Measurements from ENCODE around the gene GSAP. TPM values are rescaled to one million over a fixed set of nuclear protein-coding genes. Genes with fewer than 3 reads are reported as not detected.
"Not testable (repeated sequence)": the region's sequence is repeated elsewhere in the genome, so short reads cannot be mapped to it uniquely, and the experiment has no call there.

The GSAP gene
- total RNA-seq, 1 experiment from 2014 or later = 0.85 TPM

DNA sequence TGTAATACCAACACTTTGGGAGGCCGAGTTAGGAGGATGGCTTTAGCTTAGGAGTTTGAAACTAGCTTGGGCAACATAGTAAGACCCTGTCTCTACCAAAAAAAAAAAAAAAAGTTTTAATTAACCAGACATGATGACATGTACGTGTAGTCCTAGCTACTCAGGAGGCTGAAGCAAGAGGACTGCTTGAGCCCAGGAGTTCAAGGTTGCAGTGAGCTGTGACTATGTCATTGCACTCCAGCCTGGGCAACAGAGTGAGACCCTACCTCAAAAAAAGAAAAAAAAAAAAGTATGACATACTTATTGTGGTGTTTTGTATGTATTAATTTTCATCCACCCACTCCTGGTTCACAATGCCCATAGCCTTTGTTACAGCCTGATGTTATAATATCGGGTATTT is 69.7 kb downstream of the GSAP start:
- Histone ChIP-seq H3K27ac (ENCODE audit: low read length) (no peak overlapping the region), H3K9me3 (ENCODE audit: control insufficient read depth, insufficient read depth, low read depth, low read length) (no peaks in the 10 kb centered on the region), H3K4me1 (ENCODE audit: control insufficient read depth, insufficient read depth, low read length) (no peaks in the 10 kb centered on the region), H3K4me3 (ENCODE audit: low read depth in 2 of 2, low read length in 2 of 2) (no peak overlapping the region), H3K36me3 (ENCODE audit: control insufficient read depth, insufficient read depth, low read length) (no peaks in the 10 kb centered on the region), H3K27me3 (ENCODE audit: control insufficient read depth, insufficient read depth, low read length) (peaks cover 4% of the 10 kb centered on the region; the same call in 1 of the 2 replicates)
- in situ Hi-C loops (cut with HindIII; ENCODE audit: low pct_unique_long_range_greater_than_20kb, low sequenced_read_pairs) = no loop called here
- POLR2A ChIA-PET = interaction anchor here (0.6 kb wide), 1 partner anchor 30 kb away, joined by 6 read pairs; no protein-coding TSS in a partner anchor
- CTCF ChIA-PET = interaction anchor here (0.7 kb wide), 1 partner anchor 123 kb away, joined by 3 read pairs; no protein-coding TSS in a partner anchor
- BruUV-seq (replicated peaks) = no TSS peak
- intact Hi-C loops (cut with micrococcal nuclease; ENCODE audit: unreplicated experiment) = no loop called here
- TF ChIP-seq SIN3A (IDR thresholded peaks at IDR 0.05; ENCODE audit: borderline replicate concordance, insufficient read depth, low read depth, low read length) = no peak
- TF ChIP-seq REST (IDR thresholded peaks at IDR 0.05; ENCODE audit: insufficient read depth in 1 of 2, low read depth in 2 of 2, low read length in 1 of 2) = no peak
- TF ChIP-seq TCF7L2 (IDR thresholded peaks at IDR 0.05; ENCODE audit: low read depth, low read length) = no peak
- TF ChIP-seq, protein P1, sequence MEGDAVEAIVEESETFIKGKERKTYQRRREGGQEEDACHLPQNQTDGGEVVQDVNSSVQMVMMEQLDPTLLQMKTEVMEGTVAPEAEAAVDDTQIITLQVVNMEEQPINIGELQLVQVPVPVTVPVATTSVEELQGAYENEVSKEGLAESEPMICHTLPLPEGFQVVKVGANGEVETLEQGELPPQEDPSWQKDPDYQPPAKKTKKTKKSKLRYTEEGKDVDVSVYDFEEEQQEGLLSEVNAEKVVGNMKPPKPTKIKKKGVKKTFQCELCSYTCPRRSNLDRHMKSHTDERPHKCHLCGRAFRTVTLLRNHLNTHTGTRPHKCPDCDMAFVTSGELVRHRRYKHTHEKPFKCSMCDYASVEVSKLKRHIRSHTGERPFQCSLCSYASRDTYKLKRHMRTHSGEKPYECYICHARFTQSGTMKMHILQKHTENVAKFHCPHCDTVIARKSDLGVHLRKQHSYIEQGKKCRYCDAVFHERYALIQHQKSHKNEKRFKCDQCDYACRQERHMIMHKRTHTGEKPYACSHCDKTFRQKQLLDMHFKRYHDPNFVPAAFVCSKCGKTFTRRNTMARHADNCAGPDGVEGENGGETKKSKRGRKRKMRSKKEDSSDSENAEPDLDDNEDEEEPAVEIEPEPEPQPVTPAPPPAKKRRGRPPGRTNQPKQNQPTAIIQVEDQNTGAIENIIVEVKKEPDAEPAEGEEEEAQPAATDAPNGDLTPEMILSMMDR (IDR thresholded peaks at IDR 0.05) = no peak
- TF ChIP-seq POLR2AphosphoS5 (IDR thresholded peaks at IDR 0.05; ENCODE audit: low read depth, low read length) = no peak
- DNase-seq (ENCODE audit: low read depth, low spot score) (no peak), ATAC-seq (no peak)

GRCh38 chr7:77345426-77345825 is 70.7 kb downstream of the GSAP start:
- H3K27me3 ChIP-seq (ENCODE audit: control insufficient read depth, insufficient read depth, low read length); ATAC-seq; H3K4me3 ChIP-seq (ENCODE audit: low read depth in 2 of 2, low read length in 2 of 2); H3K4me1 ChIP-seq (ENCODE audit: control insufficient read depth, insufficient read depth, low read length); POLR2A ChIA-PET; in situ Hi-C loops (cut with HindIII; ENCODE audit: low pct_unique_long_range_greater_than_20kb, low sequenced_read_pairs); DNase-seq (ENCODE audit: low read depth, low spot score); H3K9me3 ChIP-seq (ENCODE audit: control insufficient read depth, insufficient read depth, low read depth, low read length); H3K27ac ChIP-seq (ENCODE audit: low read length); BruUV-seq (replicated peaks); intact Hi-C loops (cut with micrococcal nuclease; ENCODE audit: unreplicated experiment); CTCF ChIA-PET; H3K36me3 ChIP-seq (ENCODE audit: control insufficient read depth, insufficient read depth, low read length): not testable (repeated sequence)

DNA sequence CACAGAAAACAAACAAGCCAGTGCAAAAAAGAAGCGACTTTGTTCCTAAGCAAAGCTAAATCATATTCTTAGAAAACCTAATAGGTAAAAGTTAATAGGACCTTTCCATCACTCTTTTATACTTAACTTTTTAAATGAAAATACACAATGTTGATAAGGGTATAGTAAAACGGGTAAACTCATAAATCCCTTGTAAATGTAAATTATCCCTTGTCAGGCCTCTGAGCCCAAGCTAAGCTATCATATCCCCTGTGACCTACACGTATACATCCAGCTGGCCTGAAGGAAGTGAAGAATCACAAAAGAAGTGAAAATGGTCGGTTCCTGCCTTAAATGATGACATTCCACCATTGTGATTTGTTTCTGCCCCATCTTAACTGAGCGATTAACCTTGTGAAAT is 76.4 kb downstream of the GSAP start:
- BruUV-seq (replicated peaks) = no TSS peak
- in situ Hi-C loops (cut with HindIII; ENCODE audit: low pct_unique_long_range_greater_than_20kb, low sequenced_read_pairs) (no loop called here), intact Hi-C loops (cut with micrococcal nuclease; ENCODE audit: unreplicated experiment) (no loop called here)
- CTCF ChIA-PET = no interaction called here
- Histone ChIP-seq H3K27ac (ENCODE audit: low read length) (no peak overlapping the region), H3K4me3 (ENCODE audit: low read depth in 2 of 2, low read length in 2 of 2) (no peak overlapping the region), H3K9me3 (ENCODE audit: control insufficient read depth, insufficient read depth, low read depth, low read length) (no peaks in the 10 kb centered on the region), H3K36me3 (ENCODE audit: control insufficient read depth, insufficient read depth, low read length) (no peaks in the 10 kb centered on the region), H3K27me3 (ENCODE audit: control insufficient read depth, insufficient read depth, low read length) (peaks cover 2% of the 10 kb centered on the region), H3K4me1 (ENCODE audit: control insufficient read depth, insufficient read depth, low read length) (no peaks in the 10 kb centered on the region)
- ATAC-seq = no peak
- TF ChIP-seq REST (IDR thresholded peaks at IDR 0.05; ENCODE audit: insufficient read depth in 1 of 2, low read depth in 2 of 2, low read length in 1 of 2) = no peak
- POLR2A ChIA-PET = no interaction called here
- DNase-seq (ENCODE audit: low read depth, low spot score) = no peak

Measured in Panc1 (cell line).